HEK293 (cell line): ENCODE data around the gene FBH1.

ENCODE experiments used
- ZBTB7A ChIP-seq: fragments of 450-650 bp; formaldehyde crosslinking; IDR thresholded peaks from 2 replicates; pipeline ENCODE4 v1.5.1; 2016; ENCODE audit warnings: low read depth, missing biosample characterization, missing genetic modification characterization
- ZFP41 ChIP-seq: fragments of 450-650 bp; formaldehyde crosslinking; IDR thresholded peaks from 2 replicates; pipeline ENCODE4 v1.5.1; 2016; ENCODE audit warnings: missing biosample characterization, missing genetic modification characterization, borderline replicate concordance

DNA sequence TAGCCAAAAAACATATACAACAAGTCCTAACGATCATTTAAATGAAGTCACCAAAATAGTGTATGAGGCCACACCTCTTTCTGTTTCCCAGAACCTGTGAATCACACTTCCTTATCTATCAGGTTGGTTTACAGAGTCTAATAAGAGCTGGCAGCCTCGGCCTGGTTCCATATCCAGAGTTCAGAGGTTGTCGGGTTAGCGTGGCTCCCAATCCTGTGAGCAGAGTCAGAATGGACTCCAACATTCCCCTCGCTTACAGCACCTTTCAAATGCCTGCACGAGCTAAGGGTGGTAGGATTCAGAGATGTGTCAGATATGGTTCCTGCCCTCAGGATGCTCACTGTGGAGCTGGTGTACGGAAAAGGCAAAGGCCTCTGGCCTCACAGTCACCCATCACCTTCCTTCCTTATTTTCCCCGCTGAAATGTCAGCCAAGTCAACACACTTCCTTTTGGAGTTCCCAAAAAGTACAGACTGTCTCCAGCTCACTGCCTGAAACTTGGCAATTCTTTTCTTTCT, 81.3 kb downstream of the FBH1 start:
- TF ChIP-seq ZBTB7A (tag by site-specific recombination): no peak
- no peak for TF ChIP-seq ZFP41 (tag by site-specific recombination)
